Neural cell (in vitro differentiated cells): ENCODE measurements around the gene GTF2H1. TPM values are rescaled to one million over a fixed set of nuclear protein-coding genes. Genes with fewer than 3 reads are reported as not detected.

Experiments
- H2AFZ ChIP-seq: fragments of 200-600, 300-800 bp; sonication (generic), shearing (Covaris generic); 2 replicates; pipeline ENCODE4 v1.6.0; 2014; ENCODE audit warnings: low read depth, mild to moderate bottlenecking, antibody characterized with exemption, low read length, moderate library complexity
- H3F3A ChIP-seq: fragments of 200-600 bp; shearing (Covaris generic); 2 replicates; pipeline ENCODE4 v1.6.1; 2016; ENCODE audit warnings: mild to moderate bottlenecking, moderate library complexity, mixed read lengths, antibody characterized with exemption, low read length; ENCODE audit not compliant: insufficient read depth, poor library complexity, severe bottlenecking
- H3K27ac ChIP-seq: fragments of 200-600, 300-800 bp; sonication (generic), shearing (Covaris generic); 2 replicates; pipeline ENCODE4 v1.5.1; 2014; ENCODE audit warnings: mild to moderate bottlenecking, low read length, moderate library complexity
- H3K27me3 ChIP-seq: fragments of 300-800, 200-600 bp; sonication (generic), shearing (Covaris generic); 2 replicates; pipeline ENCODE4 v1.6.0; 2014; ENCODE audit warnings: mild to moderate bottlenecking, low read depth, low read length, moderate library complexity; ENCODE audit not compliant: insufficient read depth
- H3K36me3 ChIP-seq: fragments of 300-800, 200-600 bp; sonication (generic), shearing (Covaris generic); 2 replicates; pipeline ENCODE4 v1.5.1; 2014; ENCODE audit warnings: mild to moderate bottlenecking, antibody characterized with exemption, low read length, moderate library complexity; ENCODE audit not compliant: insufficient read depth
- H3K4me2 ChIP-seq: fragments of 300-800, 200-600 bp; sonication (generic), shearing (Covaris generic); 2 replicates; pipeline ENCODE4 v1.6.0; 2014; ENCODE audit warnings: mild to moderate bottlenecking, low read length
- H3K4me3 ChIP-seq: fragments of 300-800, 200-600 bp; sonication (generic), shearing (Covaris generic); 2 replicates; pipeline ENCODE4 v1.5.1; 2014; ENCODE audit warnings: mild to moderate bottlenecking, low read length, moderate library complexity
- H3K79me2 ChIP-seq: fragments of 200-600 bp; shearing (Covaris generic); replicated peaks from 2 replicates; pipeline ENCODE4 v1.6.0; 2014; ENCODE audit warnings: mild to moderate bottlenecking, low read length, moderate library complexity; ENCODE audit not compliant: insufficient read depth
- H3K9ac ChIP-seq: fragments of 300-800, 200-600 bp; sonication (generic), shearing (Covaris generic); 2 replicates; pipeline ENCODE4 v1.6.1; 2016; ENCODE audit warnings: mild to moderate bottlenecking, low read length, mixed read lengths
- H3K9me2 ChIP-seq: fragments of 200-600 bp; shearing (Covaris generic); 2 replicates; pipeline ENCODE4 v1.6.1; 2016; ENCODE audit warnings: mild to moderate bottlenecking, low read length, mixed read lengths; ENCODE audit not compliant: insufficient read depth
- H3K9me3 ChIP-seq: fragments of 200-600, 300-800 bp; sonication (generic), shearing (Covaris generic); 2 replicates; pipeline ENCODE4 v1.6.1; 2016; ENCODE audit warnings: mild to moderate bottlenecking, mixed run types, low read length, moderate library complexity, mixed read lengths
- H4K20me1 ChIP-seq: fragments of 200-600 bp; shearing (Covaris generic); 2 replicates; pipeline ENCODE4 v1.6.1; 2016; ENCODE audit warnings: mild to moderate bottlenecking, mixed run types; ENCODE audit not compliant: insufficient read depth
- CTCF ChIP-seq: fragments of 450-650 bp; IDR thresholded peaks from 2 replicates; pipeline ENCODE4 v1.5.1; 2014; ENCODE audit warnings: antibody characterized with exemption, mild to moderate bottlenecking, moderate library complexity; ENCODE audit not compliant: poor library complexity, severe bottlenecking
- EP300 ChIP-seq: fragments of 450-650 bp; conservative IDR thresholded peaks from 2 replicates; pipeline ENCODE4 v1.6.1; 2014; ENCODE audit warnings: antibody characterized with exemption, mild to moderate bottlenecking, moderate library complexity; ENCODE audit not compliant: poor library complexity, severe bottlenecking
- EZH2 ChIP-seq: fragments of 200-600, 300-800 bp; shearing (Covaris generic), sonication (generic); IDR thresholded peaks from 2 replicates; pipeline ENCODE4 v1.6.1; 2014; ENCODE audit warnings: antibody characterized with exemption, low read length, borderline replicate concordance, mild to moderate bottlenecking; ENCODE audit not compliant: insufficient read depth, poor library complexity, severe bottlenecking
- MXI1 ChIP-seq: fragments of 450-650 bp; conservative IDR thresholded peaks from 2 replicates; pipeline ENCODE4 v1.6.1; 2014; ENCODE audit warnings: antibody characterized with exemption, mild to moderate bottlenecking; ENCODE audit not compliant: poor library complexity, severe bottlenecking
- POLR2AphosphoS5 ChIP-seq: IDR thresholded peaks from 2 replicates; pipeline ENCODE4 v1.6.1; 2012
- RAD21 ChIP-seq: fragments of 450-650 bp; conservative IDR thresholded peaks from 2 replicates; pipeline ENCODE4 v1.6.1; 2014; ENCODE audit warnings: antibody characterized with exemption, mild to moderate bottlenecking, moderate library complexity
- REST ChIP-seq: IDR thresholded peaks from 2 replicates; pipeline ENCODE4 v1.6.1; 2012; ENCODE audit warnings: borderline replicate concordance
- SMC3 ChIP-seq: fragments of 450-650 bp; conservative IDR thresholded peaks from 2 replicates; pipeline ENCODE4 v1.6.1; 2014; ENCODE audit warnings: antibody characterized with exemption, mild to moderate bottlenecking, moderate library complexity; ENCODE audit not compliant: poor library complexity
- TAF1 ChIP-seq: IDR thresholded peaks from 2 replicates; pipeline ENCODE4 v1.6.1; 2012; ENCODE audit warnings: low read depth
- polyA plus RNA-seq: library from polyadenylated mRNA; depleted of rRNA; stranded (reverse); fragments of >200 nt; gene quantifications from 2 replicates; pipeline ENCODE4 v1.2.3, GENCODE V29; 2014

GTF2H1 gene
- polyA plus RNA-seq, 1 donor from 2014 or later: 109 TPM

GRCh38 chr11:18379201-18379600 lies 56.8 kb downstream of the GTF2H1 start:
- H3K9me3 ChIP-seq: no peaks in the 10 kb centered on the region
- H3F3A ChIP-seq: no peaks in the 10 kb centered on the region
- no peaks in the 10 kb centered on the region for H3K36me3 ChIP-seq
- TF ChIP-seq POLR2AphosphoS5 (no peak), TAF1 (no peak), REST (no peak), MXI1 (no peak), CTCF (no peak), RAD21 (no peak), EZH2 (no peak), SMC3 (no peak)
- no peak overlapping the region for H3K4me2 ChIP-seq
- no peaks in the 10 kb centered on the region for H4K20me1 ChIP-seq
- no peak overlapping the region for H3K4me3 ChIP-seq
- no peak overlapping the region for H2AFZ ChIP-seq
- no peak overlapping the region for H3K27ac ChIP-seq
- no peaks in the 10 kb centered on the region for H3K9me2 ChIP-seq
- no peak overlapping the region for H3K9ac ChIP-seq
- no peaks in the 10 kb centered on the region for H3K79me2 ChIP-seq
- H3K27me3 ChIP-seq: no peaks in the 10 kb centered on the region

- TF ChIP-seq CTCF (no peak), TAF1 (no peak), SMC3 (no peak), EP300 (no peak), MXI1 (no peak), RAD21 (no peak), POLR2AphosphoS5 (no peak), REST (no peak)
- no peaks in the 10 kb centered on the region for H4K20me1 ChIP-seq
- no peak overlapping the region for H2AFZ ChIP-seq
- no peaks in the 10 kb centered on the region for H3F3A ChIP-seq
- no peaks in the 10 kb centered on the region for H3K9me2 ChIP-seq
- no peaks in the 10 kb centered on the region for H3K27me3 ChIP-seq
- no peak overlapping the region for H3K9ac ChIP-seq
- H3K4me3 ChIP-seq: no peak overlapping the region
- H3K9me3 ChIP-seq: no peaks in the 10 kb centered on the region
- no peaks in the 10 kb centered on the region for H3K79me2 ChIP-seq
- H3K4me2 ChIP-seq: no peak overlapping the region
- no peak overlapping the region for H3K27ac ChIP-seq
- H3K36me3 ChIP-seq: no peaks in the 10 kb centered on the region
These were observed 61.2 kb downstream of the GTF2H1 start for GRCh38 chr11:18383388-18384156.
